ENCODE results near the gene PDGFRB.

Gene PDGFRB

DNA sequence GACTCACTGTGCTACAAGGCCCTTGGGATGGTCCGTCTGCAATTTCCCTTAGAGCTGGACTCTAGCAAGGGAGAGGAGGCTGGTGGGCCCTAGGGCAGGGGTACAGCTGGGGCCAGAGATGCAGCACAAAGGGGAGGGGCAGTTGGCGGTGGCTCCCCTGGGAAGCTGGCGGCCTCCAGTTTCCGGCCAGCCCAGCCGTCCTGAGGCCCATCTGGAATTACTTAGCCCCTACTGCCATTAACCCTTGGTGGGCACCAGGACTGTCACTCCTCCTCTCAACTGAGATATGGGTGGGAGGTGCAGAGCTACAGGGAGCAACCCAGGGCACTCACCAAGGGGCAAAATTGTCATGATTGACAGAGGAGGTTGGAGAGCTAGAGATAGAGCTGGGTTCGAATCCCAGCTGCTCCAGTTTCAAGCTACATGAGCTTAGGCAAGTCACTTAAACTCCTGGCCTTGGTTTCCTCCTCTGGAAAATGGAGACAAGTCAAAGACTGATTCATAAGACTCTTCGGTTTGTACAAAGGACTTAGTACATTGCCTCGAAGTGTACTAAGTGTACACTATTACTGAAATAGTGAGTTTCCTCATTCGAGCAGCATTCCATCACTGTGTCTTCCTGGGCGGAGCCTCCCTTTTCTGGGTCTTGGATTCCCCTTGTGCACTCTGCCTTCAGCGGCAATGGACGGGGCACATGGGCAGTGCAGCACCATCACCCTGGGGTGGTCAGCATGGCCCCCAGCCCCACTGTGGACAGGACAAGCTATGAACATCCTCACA is 2.7 kb upstream of the PDGFRB start:
- H3K4me3 ChIP-seq (ENCODE audit: low read depth in 1 of 5, low read length in 5 of 5), result peak overlapping the region in 2 of 5 donors; percentile 9 to 32
- H3K9ac ChIP-seq (ENCODE audit: low read length in 5 of 5), result peak overlapping the region in 1 of 5 donors; percentile 7
- peak overlapping the region; percentile 60 for H3K27ac ChIP-seq (ENCODE audit: low read depth, low read length)
- peaks cover 1 to 79% (median 60%) of the 10 kb centered on the region in 5 donors for H3K4me1 ChIP-seq (ENCODE audit: control insufficient read depth in 5 of 5, insufficient read depth in 5 of 5, low read length in 5 of 5)
- H3K36me3 ChIP-seq (ENCODE audit: control insufficient read depth in 5 of 5, insufficient read depth in 5 of 5, low read length in 5 of 5), result no peaks in the 10 kb centered on the region
- H3K9me3 ChIP-seq (ENCODE audit: control insufficient read depth in 5 of 5, low read length in 5 of 5), result no peaks in the 10 kb centered on the region
- peaks cover 0 to 24% (median 4%) of the 10 kb centered on the region in 5 donors for H3K27me3 ChIP-seq (ENCODE audit: control insufficient read depth in 5 of 5, insufficient read depth in 4 of 5, low read length in 5 of 5)

DNA sequence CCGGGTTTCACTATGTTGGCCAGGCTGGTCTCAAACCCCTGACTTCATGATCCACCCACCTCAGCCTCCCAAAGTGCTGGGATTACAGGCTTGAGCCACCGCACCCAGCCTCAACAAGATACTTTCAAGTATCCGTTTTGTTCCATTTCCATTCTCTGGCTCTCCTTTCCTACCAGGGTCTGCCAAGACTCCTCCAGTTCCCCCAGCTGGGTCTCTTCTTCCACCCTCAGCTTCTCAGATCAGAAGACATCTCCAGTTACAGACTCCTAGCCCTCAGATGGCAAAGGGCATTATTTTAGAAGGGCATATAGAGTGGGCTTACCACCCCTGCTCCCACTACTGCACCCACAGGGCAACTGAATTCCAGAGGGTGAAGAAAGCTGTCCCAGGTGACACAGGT is 1.5 kb upstream of the PDGFRB start:
- Histone ChIP-seq H3K27ac (ENCODE audit: low read depth, low read length) (peak overlapping the region; percentile 60), H3K9me3 (ENCODE audit: control insufficient read depth in 5 of 5, low read length in 5 of 5) (no peaks in the 10 kb centered on the region), H3K4me1 (ENCODE audit: control insufficient read depth in 5 of 5, insufficient read depth in 5 of 5, low read length in 5 of 5) (peaks cover 3 to 86% (median 63%) of the 10 kb centered on the region in 5 donors), H3K27me3 (ENCODE audit: control insufficient read depth in 5 of 5, insufficient read depth in 4 of 5, low read length in 5 of 5) (peaks cover 0 to 33% (median 9%) of the 10 kb centered on the region in 5 donors), H3K4me3 (ENCODE audit: low read depth in 1 of 5, low read length in 5 of 5) (peak overlapping the region in 1 of 5 donors; percentile 15), H3K9ac (ENCODE audit: low read length in 5 of 5) (no peak overlapping the region), H3K36me3 (ENCODE audit: control insufficient read depth in 5 of 5, insufficient read depth in 5 of 5, low read length in 5 of 5) (peaks cover 0 to 5% (median 0%) of the 10 kb centered on the region in 5 donors)

DNA sequence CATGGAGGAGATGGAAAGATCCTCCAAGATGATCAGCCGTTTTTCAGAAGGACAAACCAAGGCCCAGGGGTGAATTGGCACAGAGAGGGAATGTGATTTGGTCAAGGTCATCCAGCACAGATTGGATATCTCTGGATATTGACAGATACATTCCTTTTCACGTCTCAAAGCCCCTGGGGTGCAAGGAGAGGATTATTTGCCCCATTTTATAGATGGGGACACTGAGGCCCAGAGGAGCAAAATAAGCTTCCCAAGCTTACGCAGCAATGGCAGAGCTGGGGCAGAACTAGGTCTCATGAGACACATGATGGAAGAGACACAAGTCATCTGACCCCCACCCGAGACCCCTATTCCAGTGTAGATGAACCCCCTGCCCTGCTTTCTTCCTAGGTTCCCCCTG is 895 bp upstream of the PDGFRB start:
- Histone ChIP-seq H3K27ac (ENCODE audit: low read depth, low read length) (peak overlapping the region; percentile 70), H3K9me3 (ENCODE audit: control insufficient read depth in 5 of 5, low read length in 5 of 5) (no peaks in the 10 kb centered on the region), H3K27me3 (ENCODE audit: control insufficient read depth in 5 of 5, insufficient read depth in 4 of 5, low read length in 5 of 5) (peaks cover 0 to 33% (median 9%) of the 10 kb centered on the region in 5 donors), H3K4me1 (ENCODE audit: control insufficient read depth in 5 of 5, insufficient read depth in 5 of 5, low read length in 5 of 5) (peaks cover 3 to 80% (median 63%) of the 10 kb centered on the region in 5 donors), H3K9ac (ENCODE audit: low read length in 5 of 5) (no peak overlapping the region), H3K4me3 (ENCODE audit: low read depth in 1 of 5, low read length in 5 of 5) (peak overlapping the region in 3 of 5 donors; percentile 23 to 72 (median 62)), H3K36me3 (ENCODE audit: control insufficient read depth in 5 of 5, insufficient read depth in 5 of 5, low read length in 5 of 5) (peaks cover 0 to 5% (median 0%) of the 10 kb centered on the region in 5 donors)

DNA sequence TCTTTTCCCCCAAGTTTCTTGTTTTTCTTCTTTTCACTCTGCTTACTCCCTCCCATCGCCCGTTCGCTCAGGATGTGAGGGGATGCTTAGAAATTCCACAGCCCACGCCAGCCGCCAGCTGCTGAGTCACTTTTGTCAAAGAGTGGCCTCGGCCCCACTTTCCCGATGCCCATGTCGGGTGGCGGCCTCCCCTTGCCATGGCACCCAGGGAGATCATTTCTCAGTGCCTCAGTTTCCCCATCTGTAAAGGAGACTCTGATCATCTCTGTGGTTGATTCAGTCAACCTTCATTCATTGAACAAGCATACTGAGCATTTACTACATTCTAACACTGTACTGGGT is 353 bp upstream of the PDGFRB start:
- Histone ChIP-seq H3K36me3 (ENCODE audit: control insufficient read depth in 5 of 5, insufficient read depth in 5 of 5, low read length in 5 of 5) (peaks cover 0 to 5% (median 0%) of the 10 kb centered on the region in 5 donors), H3K27ac (ENCODE audit: low read depth, low read length) (peak overlapping the region; percentile 70), H3K27me3 (ENCODE audit: control insufficient read depth in 5 of 5, insufficient read depth in 4 of 5, low read length in 5 of 5) (peaks cover 0 to 36% (median 9%) of the 10 kb centered on the region in 5 donors), H3K9ac (ENCODE audit: low read length in 5 of 5) (no peak overlapping the region), H3K4me3 (ENCODE audit: low read depth in 1 of 5, low read length in 5 of 5) (peak overlapping the region in 4 of 5 donors; percentile 23 to 72 (median 60)), H3K4me1 (ENCODE audit: control insufficient read depth in 5 of 5, insufficient read depth in 5 of 5, low read length in 5 of 5) (peaks cover 3 to 79% (median 63%) of the 10 kb centered on the region in 5 donors), H3K9me3 (ENCODE audit: control insufficient read depth in 5 of 5, low read length in 5 of 5) (no peaks in the 10 kb centered on the region)

DNA sequence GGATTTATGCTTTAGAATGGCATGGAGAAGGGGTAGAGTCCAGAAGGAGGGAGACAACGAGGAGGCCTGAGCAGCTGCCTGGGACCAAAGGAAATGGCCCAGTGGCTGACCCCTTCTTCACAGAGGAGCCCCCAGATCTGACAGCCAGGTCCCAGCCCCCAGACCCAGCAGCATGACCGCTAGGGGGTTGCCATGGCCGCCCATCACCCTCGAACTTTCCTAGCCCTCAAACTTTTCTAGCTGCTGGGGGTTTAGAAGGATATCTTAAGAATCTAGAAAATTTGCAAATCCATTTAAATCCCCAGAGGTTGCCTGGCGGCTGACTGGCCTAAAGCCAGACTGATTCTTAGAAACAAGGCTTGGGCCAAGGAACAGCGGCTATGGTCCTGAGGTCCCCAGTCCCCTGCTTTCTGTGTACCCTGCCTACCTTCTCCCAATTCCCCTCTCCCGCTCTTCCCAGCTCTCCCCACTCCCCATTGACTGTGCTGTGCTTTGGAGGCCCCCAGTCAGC is 972 bp downstream of the PDGFRB start:
- H3K9ac ChIP-seq (ENCODE audit: low read length in 5 of 5), result peak overlapping the region; percentile 21 to 59 (median 48)
- H3K4me1 ChIP-seq (ENCODE audit: control insufficient read depth in 5 of 5, insufficient read depth in 5 of 5, low read length in 5 of 5), result peaks cover 3 to 80% (median 64%) of the 10 kb centered on the region in 5 donors
- peak overlapping the region; percentile 70 for H3K27ac ChIP-seq (ENCODE audit: low read depth, low read length)
- H3K4me3 ChIP-seq (ENCODE audit: low read depth in 1 of 5, low read length in 5 of 5), result peak overlapping the region; percentile 14 to 72 (median 62)
- H3K9me3 ChIP-seq (ENCODE audit: control insufficient read depth in 5 of 5, low read length in 5 of 5), result no peaks in the 10 kb centered on the region
- peaks cover 0 to 5% (median 0%) of the 10 kb centered on the region in 5 donors for H3K36me3 ChIP-seq (ENCODE audit: control insufficient read depth in 5 of 5, insufficient read depth in 5 of 5, low read length in 5 of 5)
- H3K27me3 ChIP-seq (ENCODE audit: control insufficient read depth in 5 of 5, insufficient read depth in 4 of 5, low read length in 5 of 5), result peaks cover 0 to 35% (median 9%) of the 10 kb centered on the region in 5 donors

DNA sequence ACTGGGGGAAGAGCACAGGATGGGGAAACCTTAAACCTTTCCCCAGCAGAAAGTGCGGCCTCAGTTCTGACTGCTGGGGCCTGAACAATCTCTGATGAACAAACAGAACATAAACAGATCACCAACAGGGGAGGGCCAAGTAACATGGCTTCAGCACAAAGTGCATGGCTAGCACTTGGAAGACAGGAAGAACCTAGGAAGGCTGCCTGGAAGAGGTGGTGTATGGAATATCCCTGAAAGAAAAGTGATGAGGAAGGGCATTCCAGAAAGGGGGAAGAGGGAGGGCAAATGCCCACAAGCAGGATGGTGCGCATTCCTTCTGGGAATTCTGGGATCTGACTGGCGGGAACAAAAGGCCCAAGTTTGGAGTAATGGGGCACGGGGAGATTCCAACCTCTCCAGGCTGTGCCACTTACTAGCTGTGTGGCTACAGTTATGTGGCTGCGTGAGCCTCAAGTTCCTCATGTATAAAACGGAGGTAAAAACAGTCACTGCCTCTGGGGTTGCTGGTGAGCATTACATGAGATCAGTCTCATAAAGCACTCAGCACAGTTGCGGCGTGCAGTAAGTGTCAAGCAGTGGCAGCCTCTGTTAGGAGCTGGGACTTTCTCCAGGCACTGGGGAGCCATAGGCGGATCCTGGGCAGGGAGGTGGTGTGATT is 1.6 kb downstream of the PDGFRB start:
- Histone ChIP-seq H3K27me3 (ENCODE audit: control insufficient read depth in 5 of 5, insufficient read depth in 4 of 5, low read length in 5 of 5) (peaks cover 0 to 35% (median 9%) of the 10 kb centered on the region in 5 donors), H3K4me3 (ENCODE audit: low read depth in 1 of 5, low read length in 5 of 5) (peak overlapping the region; percentile 14 to 72 (median 62)), H3K9me3 (ENCODE audit: control insufficient read depth in 5 of 5, low read length in 5 of 5) (no peaks in the 10 kb centered on the region), H3K27ac (ENCODE audit: low read depth, low read length) (peak overlapping the region; percentile 70), H3K4me1 (ENCODE audit: control insufficient read depth in 5 of 5, insufficient read depth in 5 of 5, low read length in 5 of 5) (peaks cover 6 to 81% (median 66%) of the 10 kb centered on the region in 5 donors), H3K9ac (ENCODE audit: low read length in 5 of 5) (peak overlapping the region in 4 of 5 donors; percentile 21 to 52 (median 43)), H3K36me3 (ENCODE audit: control insufficient read depth in 5 of 5, insufficient read depth in 5 of 5, low read length in 5 of 5) (peaks cover 0 to 5% (median 0%) of the 10 kb centered on the region in 5 donors)

DNA sequence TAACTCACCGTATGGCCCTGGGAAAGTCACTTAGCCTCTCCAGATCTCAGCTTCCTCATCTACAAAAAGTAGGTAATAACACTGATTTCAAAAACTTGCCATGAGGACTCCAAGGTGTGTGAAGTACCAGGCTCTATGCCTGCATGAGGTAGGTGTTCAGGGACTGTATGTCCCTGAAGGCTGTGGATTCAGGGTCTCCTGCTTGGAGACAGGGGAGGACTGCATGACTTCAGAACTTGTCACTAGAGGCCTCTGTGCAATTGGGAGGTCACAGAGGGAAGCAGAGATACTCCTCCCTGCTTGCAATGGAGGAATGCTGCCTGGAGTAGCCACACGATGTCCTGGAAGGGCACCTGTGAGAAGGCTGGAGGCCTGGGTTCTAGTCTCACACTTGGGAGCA is 2.2 kb downstream of the PDGFRB start:
- Histone ChIP-seq H3K36me3 (ENCODE audit: control insufficient read depth in 5 of 5, insufficient read depth in 5 of 5, low read length in 5 of 5) (peaks cover 0 to 7% (median 3%) of the 10 kb centered on the region in 5 donors), H3K4me3 (ENCODE audit: low read depth in 1 of 5, low read length in 5 of 5) (peak overlapping the region; percentile 14 to 72 (median 62)), H3K4me1 (ENCODE audit: control insufficient read depth in 5 of 5, insufficient read depth in 5 of 5, low read length in 5 of 5) (peaks cover 11 to 81% (median 66%) of the 10 kb centered on the region in 5 donors), H3K27me3 (ENCODE audit: control insufficient read depth in 5 of 5, insufficient read depth in 4 of 5, low read length in 5 of 5) (peaks cover 0 to 32% (median 7%) of the 10 kb centered on the region in 5 donors), H3K9me3 (ENCODE audit: control insufficient read depth in 5 of 5, low read length in 5 of 5) (no peaks in the 10 kb centered on the region), H3K27ac (ENCODE audit: low read depth, low read length) (peak overlapping the region; percentile 70), H3K9ac (ENCODE audit: low read length in 5 of 5) (peak overlapping the region in 3 of 5 donors; percentile 29 to 48 (median 38))

DNA sequence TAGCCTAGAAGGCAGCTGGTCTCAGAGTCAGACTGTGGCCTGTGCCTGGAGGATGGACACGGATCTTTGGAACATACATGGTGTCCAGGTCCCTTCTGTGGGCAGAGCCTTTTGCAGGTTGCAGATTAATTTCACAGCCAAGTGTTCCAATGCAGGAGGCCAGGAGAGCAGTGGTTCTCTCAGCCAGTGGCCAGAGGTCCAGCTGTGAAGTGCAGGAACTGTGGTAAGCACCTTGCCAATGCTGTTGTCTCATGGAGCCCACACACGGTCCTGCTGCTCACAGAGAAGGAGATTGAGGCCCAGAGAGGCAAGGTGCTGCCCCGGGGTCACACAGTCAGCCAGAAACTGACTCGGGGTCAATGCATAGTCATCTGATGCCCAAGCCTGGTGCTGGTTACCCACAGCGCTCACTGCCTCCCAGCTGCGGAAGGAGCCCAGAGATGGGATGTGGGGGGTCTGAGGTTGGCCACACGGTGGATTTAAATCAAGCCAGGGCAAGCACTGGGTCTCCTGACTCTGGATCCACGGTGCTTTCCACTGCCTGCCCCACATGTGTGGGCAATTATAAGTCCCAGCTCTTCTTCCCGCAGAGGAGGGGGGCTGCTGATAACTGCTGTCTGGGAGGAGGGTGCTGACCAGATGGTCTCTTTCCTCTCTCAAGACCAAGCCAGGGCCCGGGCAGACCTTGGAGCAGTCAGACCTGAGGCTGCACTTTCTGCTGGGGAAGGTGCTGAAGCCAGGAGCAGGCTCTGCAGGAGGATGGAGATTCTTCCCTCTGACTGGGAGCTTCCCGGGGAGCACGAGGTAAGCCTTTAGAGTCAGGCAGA is 2.8 kb downstream of the PDGFRB start:
- H3K27me3 ChIP-seq (ENCODE audit: control insufficient read depth in 5 of 5, insufficient read depth in 4 of 5, low read length in 5 of 5), result peaks cover 0 to 31% (median 7%) of the 10 kb centered on the region in 5 donors
- peak overlapping the region; percentile 14 to 72 (median 62) for H3K4me3 ChIP-seq (ENCODE audit: low read depth in 1 of 5, low read length in 5 of 5)
- H3K4me1 ChIP-seq (ENCODE audit: control insufficient read depth in 5 of 5, insufficient read depth in 5 of 5, low read length in 5 of 5), result peaks cover 15 to 79% (median 64%) of the 10 kb centered on the region in 5 donors
- peak overlapping the region in 3 of 5 donors; percentile 29 to 60 (median 48) for H3K9ac ChIP-seq (ENCODE audit: low read length in 5 of 5)
- H3K36me3 ChIP-seq (ENCODE audit: control insufficient read depth in 5 of 5, insufficient read depth in 5 of 5, low read length in 5 of 5), result peaks cover 0 to 7% (median 3%) of the 10 kb centered on the region in 5 donors
- no peaks in the 10 kb centered on the region for H3K9me3 ChIP-seq (ENCODE audit: control insufficient read depth in 5 of 5, low read length in 5 of 5)
- H3K27ac ChIP-seq (ENCODE audit: low read depth, low read length), result peak overlapping the region; percentile 70

DNA sequence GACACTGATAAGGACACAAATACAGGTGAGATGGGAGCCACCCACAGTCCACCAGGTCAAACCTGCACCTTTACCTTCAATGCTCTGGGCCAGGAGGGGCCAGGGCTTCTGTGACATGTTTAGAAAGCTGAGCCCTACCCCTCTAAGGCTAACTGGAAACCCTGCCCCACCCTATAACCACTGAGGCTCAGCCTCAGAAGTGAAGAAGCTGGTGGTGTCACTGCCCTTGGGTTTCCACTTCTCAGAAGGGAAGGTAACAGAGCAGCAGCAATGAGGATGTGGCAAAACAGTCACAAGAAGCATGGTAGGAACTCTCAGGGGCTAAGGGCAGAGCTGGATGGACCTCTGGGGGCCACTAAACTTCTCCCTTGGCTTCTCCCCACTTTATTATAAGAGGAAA is 6.0 kb downstream of the PDGFRB start:
- Histone ChIP-seq H3K27me3 (ENCODE audit: control insufficient read depth in 5 of 5, insufficient read depth in 4 of 5, low read length in 5 of 5) (peaks cover 0 to 26% (median 7%) of the 10 kb centered on the region in 5 donors), H3K36me3 (ENCODE audit: control insufficient read depth in 5 of 5, insufficient read depth in 5 of 5, low read length in 5 of 5) (peaks cover 0 to 7% (median 3%) of the 10 kb centered on the region in 5 donors), H3K9me3 (ENCODE audit: control insufficient read depth in 5 of 5, low read length in 5 of 5) (no peaks in the 10 kb centered on the region), H3K4me1 (ENCODE audit: control insufficient read depth in 5 of 5, insufficient read depth in 5 of 5, low read length in 5 of 5) (peaks cover 19 to 74% (median 64%) of the 10 kb centered on the region in 5 donors), H3K4me3 (ENCODE audit: low read depth in 1 of 5, low read length in 5 of 5) (peak overlapping the region in 3 of 5 donors; percentile 11 to 21 (median 13)), H3K9ac (ENCODE audit: low read length in 5 of 5) (no peak overlapping the region), H3K27ac (ENCODE audit: low read depth, low read length) (peak overlapping the region; percentile 67)
